HCT116 (cell line): Measurements from ENCODE around the gene IGFALS. TPM values are rescaled to one million over a fixed set of nuclear protein-coding genes. Genes with fewer than 3 reads are reported as not detected.
A peak's percentile ranks its signal among the peaks of the same experiment; 100 is the strongest.

Experiments used
- ATAC-seq: fragments of 200-7000 bp; cut with Tn5 transposase; 2 replicates; pipeline ENCODE4 v1.9.1; 2020; ENCODE audit warnings: mild to moderate bottlenecking, moderate library complexity
- BruUV-seq: library from RNA; stranded (reverse); fragments of 400-500 nt; replicated peaks from 2 replicates; lab custom pipeline; 2021; lab: Mats Ljungman, UMichigan
- CTCF ChIA-PET: fragments of 300-600 bp; sonication (Branson Sonifier 250); formaldehyde crosslinking; loops from one replicate; lab custom pipeline; 2021; ENCODE audit warnings: antibody characterized with exemption; lab: Charles Lee
- POLR2A ChIA-PET: fragments of 300-600, 350-600 bp; sonication (Branson Sonifier 250); formaldehyde crosslinking; loops from one replicate; lab custom pipeline; 2021; ENCODE audit warnings: antibody characterized with exemption; lab: Charles Lee
- RAD21 ChIA-PET, 2 experiments: fragments of 300-600 bp; sonication (Branson Sonifier 250); formaldehyde crosslinking; loops; one replicate each; lab custom pipeline; 2023; ENCODE audit warnings: low total read pairs in 2 of 2; ENCODE audit not compliant: uncharacterized antibody in 2 of 2, unreplicated experiment in 2 of 2, low non-redundant PET in 1 of 2; lab: Charles Lee
- DNase-seq: peaks from one replicate; pipeline ENCODE4 v3.0.0-alpha.2; 2010; ENCODE audit warnings: low read depth, low spot score
- H2AFZ ChIP-seq: fragments of 200-600 bp; shearing (Covaris generic), sonication (generic); 2 replicates; pipeline ENCODE4 v1.6.1; 2017; ENCODE audit warnings: low read depth, mixed run types, mixed read lengths, antibody characterized with exemption, low read length; ENCODE audit not compliant: poor library complexity, severe bottlenecking
- H3K27ac ChIP-seq: 2 replicates; pipeline ENCODE4 v1.5.1; 2012; ENCODE audit warnings: low read depth, low read length
- H3K27me3 ChIP-seq: fragments of 200-600 bp; sonication (generic); 2 replicates; pipeline ENCODE4 v1.6.1; 2016; ENCODE audit warnings: mixed run types, low read length, mixed read lengths; ENCODE audit not compliant: insufficient read depth
- H3K36me3 ChIP-seq, 2 experiments: fragments of 200-500 bp in 1 of 2; fragments of 200-600 bp in 1 of 2; sonication (Bioruptor generic) in 1 of 2; sonication (generic) in 1 of 2; 2 replicates each; pipeline versions ENCODE4 v1.5.1 to v1.6.1; 2014 to 2016; ENCODE audit warnings: low read length in 2 of 2, inconsistent platforms in 1 of 2, mixed read lengths in 1 of 2, mixed run types in 1 of 2; ENCODE audit not compliant: insufficient read depth in 2 of 2, control insufficient read depth in 1 of 2
- H3K4me1 ChIP-seq, 2 experiments: fragments of 200-600 bp in 1 of 2; sonication (generic) in 1 of 2; 2 replicates each; pipeline versions ENCODE4 v1.5.1 to v1.6.1; 2012 to 2017; ENCODE audit warnings: low read length in 2 of 2, inconsistent platforms in 1 of 2, mild to moderate bottlenecking in 1 of 2, mixed read lengths in 1 of 2, mixed run types in 1 of 2, moderate library complexity in 1 of 2; ENCODE audit not compliant: insufficient read depth in 2 of 2, control insufficient read depth in 1 of 2
- H3K4me2 ChIP-seq: fragments of 200-600 bp; sonication (generic); 2 replicates; pipeline ENCODE4 v1.6.1; 2017; ENCODE audit warnings: mixed run types, low read length, mixed read lengths
- H3K4me3 ChIP-seq, 2 experiments: fragments of 200-600 bp in 1 of 2; sonication (generic) in 1 of 2; replicated peaks in 1 of 2; 2 replicates each; pipeline ENCODE4 v1.5.1; 2011 to 2016; ENCODE audit warnings: low read length in 2 of 2, control low read depth in 1 of 2, low read depth in 1 of 2, mild to moderate bottlenecking in 1 of 2, mixed read lengths in 1 of 2, mixed run types in 1 of 2
- H3K79me2 ChIP-seq: fragments of 200-600 bp; sonication (generic); 2 replicates; pipeline ENCODE4 v1.6.1; 2017; ENCODE audit warnings: mild to moderate bottlenecking, mixed run types, low read length, moderate library complexity, mixed read lengths; ENCODE audit not compliant: insufficient read depth
- H3K9ac ChIP-seq: fragments of 200-600 bp; sonication (generic); 2 replicates; pipeline ENCODE4 v1.6.1; 2016; ENCODE audit warnings: low read length, mixed read lengths
- H3K9me2 ChIP-seq: fragments of 200-600 bp; sonication (generic), shearing (Covaris generic); 2 replicates; pipeline ENCODE4 v1.6.1; 2017; ENCODE audit warnings: mixed run types, mild to moderate bottlenecking, moderate library complexity; ENCODE audit not compliant: insufficient read depth
- H3K9me3 ChIP-seq, 2 experiments: fragments of 200-500 bp in 1 of 2; fragments of 200-600 bp in 1 of 2; sonication (Bioruptor generic) in 1 of 2; sonication (generic) in 1 of 2; 2 replicates each; pipeline ENCODE4 v1.6.1; 2014 to 2017; ENCODE audit warnings: low read length in 2 of 2, mixed read lengths in 2 of 2, inconsistent platforms in 1 of 2, low read depth in 1 of 2, mild to moderate bottlenecking in 1 of 2, mixed run types in 1 of 2, moderate library complexity in 1 of 2; ENCODE audit not compliant: control insufficient read depth in 1 of 2, insufficient read depth in 1 of 2
- H4K20me1 ChIP-seq: fragments of 200-600 bp; sonication (generic), shearing (Covaris generic); 2 replicates; pipeline ENCODE4 v1.6.1; 2017; ENCODE audit warnings: mixed run types, mild to moderate bottlenecking, moderate library complexity; ENCODE audit not compliant: insufficient read depth
- POLR2A ChIP-seq: IDR thresholded peaks from 2 replicates; pipeline ENCODE4 v1.7.0; 2011; ENCODE audit warnings: borderline replicate concordance; ENCODE audit not compliant: insufficient read depth, insufficient read length; ENCODE audit errors: extremely low read depth
- POLR2AphosphoS5 ChIP-seq: IDR thresholded peaks from 2 replicates; pipeline ENCODE4 v1.6.1; 2011; ENCODE audit warnings: mild to moderate bottlenecking, low read depth, low read length, moderate library complexity
- TCF7L2 ChIP-seq: IDR thresholded peaks from 2 replicates; pipeline ENCODE4 v1.7.0; 2011; ENCODE audit warnings: borderline replicate concordance, inconsistent platforms; ENCODE audit not compliant: insufficient read depth, insufficient read length; ENCODE audit errors: extremely low read depth
- YY1 ChIP-seq: IDR thresholded peaks from 2 replicates; pipeline ENCODE4 v1.6.1; 2011; ENCODE audit warnings: low read length, low read depth, moderate library complexity, mild to moderate bottlenecking; ENCODE audit not compliant: insufficient replicate concordance; ENCODE audit errors: extremely low read depth
- intact Hi-C: fragments of 100-400 bp; cut with micrococcal nuclease; formaldehyde crosslinking; loops from 2 replicates; pipeline ENCODE4 v1.10.0; 2022
- total RNA-seq: library from RNA; stranded (reverse); gene quantifications from one replicate; pipeline ENCODE4 v1.2.1, GENCODE V29; 2021; ENCODE audit not compliant: unreplicated experiment
- TF ChIP-seq, protein P1 (sequence below): IDR thresholded peaks from 2 replicates; pipeline ENCODE4 v1.6.1; 2011; ENCODE audit warnings: mild to moderate bottlenecking, low read length, moderate library complexity; ENCODE audit not compliant: insufficient replicate concordance; ENCODE audit errors: extremely low read depth

Gene IGFALS
- total RNA-seq, 1 experiment from 2014 or later = 0.10 TPM

DNA sequence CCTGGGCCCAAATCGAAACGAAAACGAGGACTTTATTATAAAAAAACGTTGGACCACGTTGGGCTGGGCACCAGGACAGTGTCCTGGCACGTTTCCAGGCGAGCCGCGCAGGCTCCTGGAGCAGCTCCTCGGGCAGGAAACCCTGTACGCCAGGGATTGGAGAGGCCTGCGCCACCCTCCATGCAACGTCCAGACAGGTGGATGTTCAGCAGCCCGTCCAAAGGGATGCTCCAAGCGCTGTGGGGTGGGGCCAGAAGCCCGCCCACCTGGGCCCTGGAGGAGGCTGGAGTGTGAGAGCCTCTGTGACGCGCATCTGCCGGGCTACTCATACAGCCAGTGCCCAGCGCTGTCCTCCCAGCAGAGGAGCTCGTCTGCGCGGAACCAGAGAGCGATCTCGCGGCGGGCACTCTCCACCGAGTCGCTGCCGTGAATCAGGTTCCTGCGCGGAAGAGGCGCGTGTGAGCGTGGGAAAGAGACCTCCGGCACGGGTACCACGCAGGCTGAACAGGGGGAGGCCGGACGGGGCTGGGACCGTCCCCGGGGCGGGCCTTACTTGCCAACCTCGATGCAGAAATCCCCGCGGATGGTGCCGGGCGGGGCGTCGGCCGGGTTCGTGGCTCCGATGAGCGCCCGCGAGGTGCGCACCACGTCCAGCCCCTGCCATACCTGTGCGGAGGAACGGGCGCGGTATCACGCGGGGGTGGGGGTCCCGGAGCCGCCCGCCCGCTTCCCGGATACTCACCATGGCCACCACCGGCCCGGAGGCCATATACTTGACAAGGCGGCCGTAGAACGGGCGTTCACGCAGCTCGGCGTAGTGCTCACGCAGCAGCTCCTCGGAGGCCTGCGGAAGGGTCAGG lies 22.9 kb downstream of the IGFALS start:
- intact Hi-C loops = no loop called here
- DNase-seq (peak; percentile 62), ATAC-seq (peak; percentile 52)
- peak; percentile 21 for TF ChIP-seq YY1
- TF ChIP-seq, protein P1, sequence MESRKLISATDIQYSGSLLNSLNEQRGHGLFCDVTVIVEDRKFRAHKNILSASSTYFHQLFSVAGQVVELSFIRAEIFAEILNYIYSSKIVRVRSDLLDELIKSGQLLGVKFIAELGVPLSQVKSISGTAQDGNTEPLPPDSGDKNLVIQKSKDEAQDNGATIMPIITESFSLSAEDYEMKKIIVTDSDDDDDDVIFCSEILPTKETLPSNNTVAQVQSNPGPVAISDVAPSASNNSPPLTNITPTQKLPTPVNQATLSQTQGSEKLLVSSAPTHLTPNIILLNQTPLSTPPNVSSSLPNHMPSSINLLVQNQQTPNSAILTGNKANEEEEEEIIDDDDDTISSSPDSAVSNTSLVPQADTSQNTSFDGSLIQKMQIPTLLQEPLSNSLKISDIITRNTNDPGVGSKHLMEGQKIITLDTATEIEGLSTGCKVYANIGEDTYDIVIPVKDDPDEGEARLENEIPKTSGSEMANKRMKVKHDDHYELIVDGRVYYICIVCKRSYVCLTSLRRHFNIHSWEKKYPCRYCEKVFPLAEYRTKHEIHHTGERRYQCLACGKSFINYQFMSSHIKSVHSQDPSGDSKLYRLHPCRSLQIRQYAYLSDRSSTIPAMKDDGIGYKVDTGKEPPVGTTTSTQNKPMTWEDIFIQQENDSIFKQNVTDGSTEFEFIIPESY = peak; percentile 8
- no peak for TF ChIP-seq TCF7L2
- peak; percentile 65 for TF ChIP-seq POLR2AphosphoS5
- TF ChIP-seq POLR2A = no peak
- ChIA-PET CTCF (interaction anchor here (1.4 kb wide), 1 partner anchor 65 kb away, joined by 4 read pairs; the partner anchor contains the start of gene MAPK8IP3), POLR2A (interaction anchor here (0.6 to 3.5 kb wide), 4 partner anchors 12 to 350 kb away, joined by 3 to 23 read pairs (median 3); partner anchors contain the start of genes JPT2, NUBP2, SPSB3 and UQCC4), RAD21 (no interaction called here)
- Histone ChIP-seq H2AFZ (no peak overlapping the region), H3K4me3 (peak overlapping the region; percentile 88 to 97), H4K20me1 (peaks cover 5% of the 10 kb centered on the region; the same call in 1 of the 2 replicates), H3K9me3 (no peaks in the 10 kb centered on the region), H3K79me2 (peaks cover 51% of the 10 kb centered on the region), H3K9me2 (no peaks in the 10 kb centered on the region), H3K9ac (peak overlapping the region; percentile 93), H3K27ac (peak overlapping the region; percentile 95), H3K27me3 (no peaks in the 10 kb centered on the region), H3K36me3 (peaks cover 0 to 8% of the 10 kb centered on the region in 2 experiments; a peak in 2 of 4 replicates), H3K4me1 (peaks cover 14 to 29% of the 10 kb centered on the region in 2 experiments), H3K4me2 (peak overlapping the region; percentile 100)
- TSS peak; percentile 38 for BruUV-seq
